Measurements from ENCODE around the gene PPP6R1. TPM values are rescaled to one million over a fixed set of nuclear protein-coding genes. Genes with fewer than 3 reads are reported as not detected.

PPP6R1 gene
- total RNA-seq, 1 experiment from 2014 or later = 96.7 TPM

- ATAC-seq (no peak), DNase-seq (ENCODE audit: low read depth, low spot score) (no peak)
- H4K20me1 ChIP-seq (ENCODE audit: insufficient read depth) = no peaks in the 10 kb centered on the region
- H3K79me2 ChIP-seq (ENCODE audit: insufficient read depth, low read length) = no peaks in the 10 kb centered on the region
- H3K4me2 ChIP-seq (ENCODE audit: low read length) = no peak overlapping the region
- BruUV-seq (replicated peaks) = no TSS peak
- H3K27ac ChIP-seq (ENCODE audit: low read depth, low read length) = no peak overlapping the region
- intact Hi-C loops (cut with micrococcal nuclease) = no loop called here
- H2AFZ ChIP-seq (ENCODE audit: low read depth, low read length, poor library complexity, severe bottlenecking) = no peak overlapping the region
- no peak overlapping the region for H3K4me3 ChIP-seq (replicated peaks in 1 of 2; ENCODE audit: low read depth in 1 of 2, low read length in 2 of 2)
- H3K4me1 ChIP-seq (ENCODE audit: control insufficient read depth in 1 of 2, insufficient read depth in 2 of 2, low read length in 2 of 2) = peaks cover 10 to 11% of the 10 kb centered on the region in 2 experiments
- ChIA-PET RAD21 (ENCODE audit: low non-redundant PET in 1 of 2, low total read pairs in 2 of 2, uncharacterized antibody in 2 of 2, unreplicated experiment in 2 of 2) (no interaction called here), POLR2A (no interaction called here), CTCF (no interaction called here)
- TF ChIP-seq ELF1 (IDR thresholded peaks at IDR 0.05; ENCODE audit: borderline replicate concordance, low read depth) (no peak), EZH2phosphoT487 (IDR thresholded peaks at IDR 0.05; ENCODE audit: borderline replicate concordance) (no peak), MAX (IDR thresholded peaks at IDR 0.05) (no peak), RAD21 (IDR thresholded peaks at IDR 0.05; ENCODE audit: low read depth) (no peak), CBX3 (IDR thresholded peaks at IDR 0.05; ENCODE audit: low read depth) (no peak), SRF (IDR thresholded peaks at IDR 0.05; ENCODE audit: low read depth) (no peak), ZBTB33 (IDR thresholded peaks at IDR 0.05; ENCODE audit: extremely low read depth, insufficient replicate concordance, low read length) (no peak)
- no peaks in the 10 kb centered on the region for H3K9me3 ChIP-seq (ENCODE audit: control insufficient read depth in 1 of 2, insufficient read depth in 1 of 2, low read depth in 1 of 2, low read length in 2 of 2)
- H3K9ac ChIP-seq (ENCODE audit: low read length) = no peak overlapping the region
- no peaks in the 10 kb centered on the region for H3K27me3 ChIP-seq (ENCODE audit: insufficient read depth, low read length)
- no peaks in the 10 kb centered on the region for H3K9me2 ChIP-seq (ENCODE audit: insufficient read depth)
- peaks cover 0 to 4% of the 10 kb centered on the region in 2 experiments; a peak in 1 of 4 replicates for H3K36me3 ChIP-seq (ENCODE audit: control insufficient read depth in 1 of 2, insufficient read depth in 2 of 2, low read length in 2 of 2)
Observed at GRCh38 chr19:55264531-55264930, 5.7 kb upstream of the PPP6R1 start.

- Histone ChIP-seq H4K20me1 (ENCODE audit: insufficient read depth) (no peaks in the 10 kb centered on the region), H3K4me2 (ENCODE audit: low read length) (no peak overlapping the region), H3K27ac (ENCODE audit: low read depth, low read length) (no peak overlapping the region), H2AFZ (ENCODE audit: low read depth, low read length, poor library complexity, severe bottlenecking) (no peak overlapping the region), H3K9ac (ENCODE audit: low read length) (no peak overlapping the region), H3K36me3 (ENCODE audit: control insufficient read depth in 1 of 2, insufficient read depth in 2 of 2, low read length in 2 of 2) (peaks cover 0 to 4% of the 10 kb centered on the region in 2 experiments; a peak in 1 of 4 replicates), H3K9me3 (ENCODE audit: control insufficient read depth in 1 of 2, insufficient read depth in 1 of 2, low read depth in 1 of 2, low read length in 2 of 2) (no peaks in the 10 kb centered on the region), H3K4me1 (ENCODE audit: control insufficient read depth in 1 of 2, insufficient read depth in 2 of 2, low read length in 2 of 2) (peaks cover 12 to 21% of the 10 kb centered on the region in 2 experiments), H3K79me2 (ENCODE audit: insufficient read depth, low read length) (peaks cover 14% of the 10 kb centered on the region), H3K9me2 (ENCODE audit: insufficient read depth) (no peaks in the 10 kb centered on the region), H3K4me3 (replicated peaks in 1 of 2; ENCODE audit: low read depth in 1 of 2, low read length in 2 of 2) (no peak overlapping the region), H3K27me3 (ENCODE audit: insufficient read depth, low read length) (no peaks in the 10 kb centered on the region)
- BruUV-seq (replicated peaks) = no TSS peak
- ChIA-PET POLR2A (no interaction called here), RAD21 (ENCODE audit: low non-redundant PET in 1 of 2, low total read pairs in 2 of 2, uncharacterized antibody in 2 of 2, unreplicated experiment in 2 of 2) (no interaction called here), CTCF (no interaction called here)
- TF ChIP-seq YY1 (IDR thresholded peaks at IDR 0.05; ENCODE audit: extremely low read depth, insufficient replicate concordance, low read depth, low read length) (no peak), ATF3 (IDR thresholded peaks at IDR 0.05) (no peak), POLR2A (IDR thresholded peaks at IDR 0.05; ENCODE audit: borderline replicate concordance, extremely low read depth, insufficient read depth, insufficient read length) (no peak), TCF7L2 (IDR thresholded peaks at IDR 0.05; ENCODE audit: borderline replicate concordance, extremely low read depth, insufficient read depth, insufficient read length) (no peak), ELF1 (IDR thresholded peaks at IDR 0.05; ENCODE audit: borderline replicate concordance, low read depth) (no peak), SP1 (IDR thresholded peaks at IDR 0.05; ENCODE audit: low read depth) (no peak), RAD21 (IDR thresholded peaks at IDR 0.05; ENCODE audit: low read depth) (no peak), ZFX (IDR thresholded peaks at IDR 0.05) (no peak), REST (IDR thresholded peaks at IDR 0.05; ENCODE audit: low read depth) (no peak), EZH2 (IDR thresholded peaks at IDR 0.05) (no peak), CEBPB (IDR thresholded peaks at IDR 0.05; ENCODE audit: low read depth) (no peak)
- intact Hi-C loops (cut with micrococcal nuclease) = no loop called here
- no peak for DNase-seq (ENCODE audit: low read depth, low spot score)
- no peak for ATAC-seq
Observed at GRCh38 chr19:55262359-55262758, 3.5 kb upstream of the PPP6R1 start.
